GM12892 (cell line): ENCODE data around the gene CYB5A.

Experiments used
- DNase-seq: peaks from one replicate; pipeline ENCODE4 v3.0.0; 2011; ENCODE audit not compliant: insufficient read length
- FAIRE-seq: peaks from 2 replicates; lab custom pipeline; 2011; peaks lifted over from hg19 to GRCh38; lab: Jason Lieb, UNC
- POLR2A ChIP-seq: IDR thresholded peaks from 2 replicates; pipeline ENCODE4 v1.6.1; 2011; ENCODE audit warnings: low read depth, low read length, control low read depth
- POLR2AphosphoS5 ChIP-seq: IDR thresholded peaks from 2 replicates; pipeline ENCODE4 v1.6.1; 2011; ENCODE audit warnings: low read depth, low read length, control low read depth
- TAF1 ChIP-seq: IDR thresholded peaks from 2 replicates; pipeline ENCODE4 v1.6.1; 2011; ENCODE audit warnings: low read depth, mild to moderate bottlenecking, control low read depth, low read length, borderline replicate concordance

The CYB5A gene

GRCh38 chr18:74283646-74284045 lies 8.1 kb downstream of the CYB5A start:
- TF ChIP-seq POLR2AphosphoS5 = no peak
- no peak for TF ChIP-seq POLR2A
- TF ChIP-seq TAF1 = no peak
- no peak for FAIRE-seq
- DNase-seq = no peak

- DNase-seq (no peak), FAIRE-seq (no peak)
Observed at GRCh38 chr18:74282755-74283554, 8.8 kb downstream of the CYB5A start.

GRCh38 chr18:74281980-74282754 lies 9.6 kb downstream of the CYB5A start:
- DNase-seq (no peak), FAIRE-seq (no peak)
- no peak for TF ChIP-seq POLR2AphosphoS5

More at GRCh38 chr18:74282755-74283554, 8.8 kb downstream of the CYB5A start:
- TF ChIP-seq POLR2AphosphoS5 = no peak
- TF ChIP-seq POLR2A = no peak
- TF ChIP-seq TAF1 = no peak

- no peak for DNase-seq
- no peak for FAIRE-seq
- no peak for TF ChIP-seq TAF1
- TF ChIP-seq POLR2A = no peak
- TF ChIP-seq POLR2AphosphoS5 = no peak
Observed at GRCh38 chr18:74281011-74281979, 10.5 kb downstream of the CYB5A start.

GRCh38 chr18:74278983-74279382 lies 12.8 kb downstream of the CYB5A start:
- FAIRE-seq = no peak
- no peak for DNase-seq
- TF ChIP-seq POLR2A = no peak
- no peak for TF ChIP-seq TAF1
- no peak for TF ChIP-seq POLR2AphosphoS5

- FAIRE-seq = no peak
- TF ChIP-seq POLR2A = no peak
- no peak for TF ChIP-seq TAF1
- TF ChIP-seq POLR2AphosphoS5 = no peak
- no peak for DNase-seq
Observed at GRCh38 chr18:74278058-74278457, 13.7 kb downstream of the CYB5A start.

GRCh38 chr18:74277296-74277695 lies 14.5 kb downstream of the CYB5A start:
- DNase-seq (no peak), FAIRE-seq (no peak)
- TF ChIP-seq POLR2AphosphoS5 (no peak), POLR2A (no peak), TAF1 (no peak)

- TF ChIP-seq TAF1 (no peak), POLR2A (no peak), POLR2AphosphoS5 (no peak)
- DNase-seq (no peak), FAIRE-seq (no peak)
Observed at GRCh38 chr18:74276609-74277008, 15.2 kb downstream of the CYB5A start.

- FAIRE-seq = no peak
- TF ChIP-seq TAF1 (no peak), POLR2A (no peak), POLR2AphosphoS5 (no peak)
- DNase-seq = no peak
Observed at GRCh38 chr18:74275736-74276135, 16.0 kb downstream of the CYB5A start.

- TF ChIP-seq POLR2A = no peak
- TF ChIP-seq TAF1 = no peak
- TF ChIP-seq POLR2AphosphoS5 = no peak
- FAIRE-seq (no peak), DNase-seq (no peak)
Observed at GRCh38 chr18:74274700-74275099, 17.1 kb downstream of the CYB5A start.

- no peak for DNase-seq
- TF ChIP-seq POLR2A = no peak
- no peak for TF ChIP-seq POLR2AphosphoS5
- TF ChIP-seq TAF1 = no peak
- no peak for FAIRE-seq
Observed at GRCh38 chr18:74273394-74273793, 18.4 kb downstream of the CYB5A start.
